HG02678 (cell line): ENCODE measurements around the gene C10orf62.
"Not testable (repeated sequence)": the region's sequence is repeated elsewhere in the genome, so short reads cannot be mapped to it uniquely, and the experiment has no call there.

Experiments
- ATAC-seq: cut with Tn5 transposase; IDR thresholded peaks from one replicate; pipeline ENCODE4 v1.9.1; 2021; ENCODE audit warnings: mild to moderate bottlenecking, moderate library complexity; ENCODE audit not compliant: unreplicated experiment

C10orf62 gene

GRCh38 chr10:97589479-97589878, at the start of gene C10orf62:
C10orf62 (plus strand) TSS chr10:97589721; CDS start chr10:97589898, 177 bp downstream.
- ATAC-seq: no peak

- ATAC-seq: no peak
These were observed 48.6 kb upstream of the C10orf62 start for GRCh38 chr10:97540669-97541500.

GRCh38 chr10:97542169-97543024, 47.1 kb upstream of the C10orf62 start:
- ATAC-seq: no peak

- ATAC-seq: no peak
These were observed 46.4 kb upstream of the C10orf62 start for GRCh38 chr10:97543025-97543546.

GRCh38 chr10:97546456-97547270, 42.9 kb upstream of the C10orf62 start:
- ATAC-seq: no peak

GRCh38 chr10:97547271-97547600, 42.3 kb upstream of the C10orf62 start:
- no peak for ATAC-seq

GRCh38 chr10:97547962-97548361, 41.6 kb upstream of the C10orf62 start:
- no peak for ATAC-seq

GRCh38 chr10:97548828-97549455, 40.6 kb upstream of the C10orf62 start:
- no peak for ATAC-seq

GRCh38 chr10:97549587-97550322, 39.8 kb upstream of the C10orf62 start:
- ATAC-seq: no peak

GRCh38 chr10:97550336-97551149, 39.0 kb upstream of the C10orf62 start:
- ATAC-seq: no peak

- ATAC-seq: no peak
These were observed 38.2 kb upstream of the C10orf62 start for GRCh38 chr10:97551271-97551670.

GRCh38 chr10:97553575-97554031, 35.9 kb upstream of the C10orf62 start:
- no peak for ATAC-seq

GRCh38 chr10:97554336-97554735, 35.2 kb upstream of the C10orf62 start:
- not testable (repeated sequence) for ATAC-seq

- ATAC-seq: not testable (repeated sequence)
These were observed 34.0 kb upstream of the C10orf62 start for GRCh38 chr10:97555541-97555940.

GRCh38 chr10:97560731-97561381, 28.7 kb upstream of the C10orf62 start:
- ATAC-seq: not testable (repeated sequence)

- not testable (repeated sequence) for ATAC-seq
These were observed 28.0 kb upstream of the C10orf62 start for GRCh38 chr10:97561386-97562077.

GRCh38 chr10:97562329-97562728, 27.2 kb upstream of the C10orf62 start:
- ATAC-seq: not testable (repeated sequence)

- ATAC-seq: no peak
These were observed 26.2 kb upstream of the C10orf62 start for GRCh38 chr10:97563337-97563736.
